ENCODE results near the gene MGA.

Gene MGA

DNA sequence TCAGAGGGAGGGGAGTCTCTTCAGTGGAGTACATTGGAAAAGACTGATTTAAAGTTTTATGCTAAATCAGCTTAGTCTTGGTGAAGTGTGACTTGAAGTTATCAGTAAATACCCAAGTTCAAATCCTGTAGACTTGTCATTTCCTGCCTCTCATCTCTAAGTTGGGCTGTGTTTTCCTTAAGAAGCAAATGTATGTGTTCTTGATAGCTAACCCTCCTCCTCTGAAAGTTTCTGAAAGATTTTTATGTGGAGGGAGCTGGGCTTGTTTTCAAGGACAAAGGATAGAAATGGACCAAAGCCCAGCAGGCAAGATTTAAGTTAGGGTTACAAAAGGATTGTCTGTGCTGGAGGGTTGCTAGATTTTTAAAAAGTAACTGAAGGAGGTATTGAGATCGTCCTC is 118.3 kb downstream of the MGA start:
- ChIA-PET POLR2A (no interaction called here), CTCF (interaction anchor here (0.7 to 20.0 kb wide), 9 partner anchors 8 to 126 kb away, joined by 3 to 316 read pairs (median 9); no protein-coding TSS in a partner anchor)
- TF ChIP-seq, protein P1, sequence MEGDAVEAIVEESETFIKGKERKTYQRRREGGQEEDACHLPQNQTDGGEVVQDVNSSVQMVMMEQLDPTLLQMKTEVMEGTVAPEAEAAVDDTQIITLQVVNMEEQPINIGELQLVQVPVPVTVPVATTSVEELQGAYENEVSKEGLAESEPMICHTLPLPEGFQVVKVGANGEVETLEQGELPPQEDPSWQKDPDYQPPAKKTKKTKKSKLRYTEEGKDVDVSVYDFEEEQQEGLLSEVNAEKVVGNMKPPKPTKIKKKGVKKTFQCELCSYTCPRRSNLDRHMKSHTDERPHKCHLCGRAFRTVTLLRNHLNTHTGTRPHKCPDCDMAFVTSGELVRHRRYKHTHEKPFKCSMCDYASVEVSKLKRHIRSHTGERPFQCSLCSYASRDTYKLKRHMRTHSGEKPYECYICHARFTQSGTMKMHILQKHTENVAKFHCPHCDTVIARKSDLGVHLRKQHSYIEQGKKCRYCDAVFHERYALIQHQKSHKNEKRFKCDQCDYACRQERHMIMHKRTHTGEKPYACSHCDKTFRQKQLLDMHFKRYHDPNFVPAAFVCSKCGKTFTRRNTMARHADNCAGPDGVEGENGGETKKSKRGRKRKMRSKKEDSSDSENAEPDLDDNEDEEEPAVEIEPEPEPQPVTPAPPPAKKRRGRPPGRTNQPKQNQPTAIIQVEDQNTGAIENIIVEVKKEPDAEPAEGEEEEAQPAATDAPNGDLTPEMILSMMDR (IDR thresholded peaks at IDR 0.05; ENCODE audit: control extremely low read depth, extremely low read depth, low read depth, missing control alignments) = no peak
- no peak for DNase-seq (ENCODE audit: extremely low spot score)

GRCh38 chr15:41779662-41780157 is 119.5 kb downstream of the MGA start:
- TF ChIP-seq, protein P1 (IDR thresholded peaks at IDR 0.05; ENCODE audit: control extremely low read depth, extremely low read depth, low read depth, missing control alignments) = no peak
- no peak for DNase-seq (ENCODE audit: extremely low spot score)
- POLR2A ChIA-PET = no interaction called here
- CTCF ChIA-PET = interaction anchor here (1.2 to 20.0 kb wide), 3 partner anchors 11 to 176 kb away, joined by 3 to 316 read pairs (median 44); no protein-coding TSS in a partner anchor

- no peak for DNase-seq (ENCODE audit: extremely low spot score)
- TF ChIP-seq, protein P1 (IDR thresholded peaks at IDR 0.05; ENCODE audit: control extremely low read depth, extremely low read depth, low read depth, missing control alignments) = no peak
- ChIA-PET POLR2A (interaction anchor here (0.6 kb wide), 1 partner anchor 12 kb away, joined by 3 read pairs; no protein-coding TSS in a partner anchor), CTCF (interaction anchor here (1.0 to 20.0 kb wide), 4 partner anchors 10 to 177 kb away, joined by 3 to 316 read pairs (median 24); no protein-coding TSS in a partner anchor)
These were observed 120.1 kb downstream of the MGA start for GRCh38 chr15:41780266-41780665.

DNA sequence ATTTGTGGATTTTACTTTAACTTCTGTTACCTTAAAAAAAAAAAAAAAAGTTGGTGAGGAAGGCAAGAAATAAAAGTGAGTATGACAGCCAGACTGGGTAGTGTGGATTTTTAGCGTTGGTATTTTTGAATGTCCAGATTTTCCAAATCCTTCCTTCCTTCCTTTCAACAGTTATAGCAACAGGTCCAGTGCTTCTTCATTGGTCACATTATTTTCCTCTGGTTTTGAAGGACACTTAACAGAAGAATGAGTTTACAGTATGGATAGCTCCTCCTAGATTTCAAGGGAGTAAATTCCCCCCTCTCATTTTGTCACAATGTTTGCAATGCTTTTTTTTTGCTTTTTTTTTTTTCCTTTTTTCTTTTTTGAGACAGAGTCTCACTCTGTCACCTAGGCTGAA is 120.5 kb downstream of the MGA start:
- DNase-seq (ENCODE audit: extremely low spot score) = no peak
- POLR2A ChIA-PET = interaction anchor here (0.6 kb wide), 1 partner anchor 11 kb away, joined by 3 read pairs; no protein-coding TSS in a partner anchor
- CTCF ChIA-PET = interaction anchor here (1.0 to 20.0 kb wide), 3 partner anchors 10 to 31 kb away, joined by 3 to 316 read pairs (median 44); no protein-coding TSS in a partner anchor
- TF ChIP-seq, protein P1 (IDR thresholded peaks at IDR 0.05; ENCODE audit: control extremely low read depth, extremely low read depth, low read depth, missing control alignments) = no peak

DNA sequence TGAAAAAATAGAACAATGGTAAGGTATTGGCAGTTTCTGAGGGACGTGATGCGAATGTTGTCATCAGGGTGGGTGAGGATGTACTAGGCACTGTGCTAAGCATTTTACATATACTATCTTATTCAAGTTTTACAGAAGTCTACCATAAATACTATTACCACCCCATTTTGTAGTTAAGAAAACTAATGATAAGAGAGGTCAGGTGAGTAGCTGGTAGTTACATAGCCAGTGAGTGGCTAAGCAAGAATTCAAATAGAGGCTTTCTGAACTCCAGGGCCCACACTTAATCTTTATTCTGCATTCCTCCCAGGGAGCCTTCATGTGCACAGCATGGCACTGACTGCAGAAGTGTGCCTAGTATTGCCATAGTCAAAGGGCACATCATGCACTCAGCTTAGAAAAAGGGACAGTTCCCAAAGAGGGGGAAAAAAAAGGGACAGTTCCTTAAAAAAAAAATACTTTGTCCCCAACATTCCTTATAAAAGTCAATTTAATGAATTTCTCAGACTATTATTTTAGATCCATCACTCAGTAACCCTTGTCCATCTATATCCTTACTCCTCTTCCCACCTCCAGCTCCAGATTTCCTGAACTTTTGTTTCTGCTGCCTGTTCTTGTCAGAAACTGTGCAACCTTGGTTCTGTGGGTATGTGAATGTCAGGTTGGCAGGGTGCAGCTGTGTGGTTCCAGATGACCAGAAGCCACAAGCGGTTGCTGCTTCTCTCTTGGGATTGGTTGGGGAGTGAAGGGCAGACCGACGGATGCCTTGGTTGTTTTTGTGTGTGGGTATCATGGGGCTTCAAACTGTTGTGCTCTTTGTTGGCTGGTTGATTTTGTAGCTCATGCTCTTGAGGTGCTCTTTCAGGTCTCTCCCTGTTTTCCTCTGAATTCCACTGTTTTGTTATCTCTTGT is 122.4 kb downstream of the MGA start:
- no peak for DNase-seq (ENCODE audit: extremely low spot score)
- TF ChIP-seq, protein P1 (IDR thresholded peaks at IDR 0.05; ENCODE audit: control extremely low read depth, extremely low read depth, low read depth, missing control alignments) = no peak
- ChIA-PET POLR2A (interaction anchor here (1.4 kb wide), 1 partner anchor 9 kb away, joined by 6 read pairs; the partner anchor contains the start of gene MAPKBP1), CTCF (interaction anchor here (1.0 to 20.0 kb wide), 5 partner anchors 9 to 38 kb away, joined by 3 to 316 read pairs (median 5); partner anchors contain the start of gene MAPKBP1)

GRCh38 chr15:41783296-41783695 is 123.1 kb downstream of the MGA start:
- ChIA-PET CTCF (interaction anchor here (1.0 to 20.0 kb wide), 4 partner anchors 9 to 28 kb away, joined by 3 to 316 read pairs (median 22); partner anchors contain the start of gene MAPKBP1), POLR2A (interaction anchor here (1.4 kb wide), 1 partner anchor 9 kb away, joined by 6 read pairs; the partner anchor contains the start of gene MAPKBP1)
- DNase-seq (ENCODE audit: extremely low spot score) = no peak
- TF ChIP-seq, protein P1 (IDR thresholded peaks at IDR 0.05; ENCODE audit: control extremely low read depth, extremely low read depth, low read depth, missing control alignments) = no peak
